ENCODE measurements around the gene RTN1. TPM values are rescaled to one million over a fixed set of nuclear protein-coding genes. Genes with fewer than 3 reads are reported as not detected.

The RTN1 gene
- total RNA-seq, 1 donor: under 0.01 TPM

DNA sequence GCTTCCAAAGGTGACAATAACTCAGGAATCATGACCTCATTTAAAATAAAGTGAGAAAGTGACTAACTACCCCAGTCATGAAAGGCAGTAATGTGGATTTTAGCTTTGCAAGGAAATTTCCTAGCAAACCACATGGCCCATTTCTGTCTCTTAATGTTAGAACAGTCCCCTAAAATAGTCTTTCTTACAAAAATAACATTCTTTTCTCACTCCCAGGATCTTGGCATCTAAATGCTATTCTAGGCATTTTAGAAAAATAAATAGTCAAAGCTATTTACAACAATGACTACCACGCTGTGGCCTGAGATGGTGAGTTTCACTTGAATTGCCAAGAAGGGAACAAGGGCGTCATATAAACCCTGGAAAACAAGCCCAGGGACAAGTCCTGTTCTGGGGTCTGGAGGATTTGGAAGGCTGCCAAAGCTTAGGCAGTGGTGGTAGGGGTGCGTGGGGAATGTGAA, 192.8 kb downstream of the RTN1 start:
- Histone ChIP-seq H3K9me3 (ENCODE audit: low read depth, low read length) (no peaks in the 10 kb centered on the region), H3K27ac (ENCODE audit: low read depth, low read length) (no peak overlapping the region), H3K36me3 (ENCODE audit: insufficient read depth, low read length) (no peaks in the 10 kb centered on the region), H4K20me1 (ENCODE audit: insufficient read depth, low read length) (no peaks in the 10 kb centered on the region), H3K4me1 (ENCODE audit: insufficient read depth, low read length) (no peaks in the 10 kb centered on the region), H3K4me3 (ENCODE audit: insufficient read depth, low read length) (no peak overlapping the region), H2AFZ (ENCODE audit: low read length) (no peak overlapping the region), H3K27me3 (ENCODE audit: insufficient read depth, low read length) (no peaks in the 10 kb centered on the region), H3K4me2 (ENCODE audit: insufficient read depth, low read length) (no peak overlapping the region), H3K79me2 (ENCODE audit: insufficient read depth, low read length) (no peaks in the 10 kb centered on the region)
- DNase-seq (ENCODE audit: insufficient read length, low spot score, missing footprints): peak; percentile 80
- TF ChIP-seq, protein P1, sequence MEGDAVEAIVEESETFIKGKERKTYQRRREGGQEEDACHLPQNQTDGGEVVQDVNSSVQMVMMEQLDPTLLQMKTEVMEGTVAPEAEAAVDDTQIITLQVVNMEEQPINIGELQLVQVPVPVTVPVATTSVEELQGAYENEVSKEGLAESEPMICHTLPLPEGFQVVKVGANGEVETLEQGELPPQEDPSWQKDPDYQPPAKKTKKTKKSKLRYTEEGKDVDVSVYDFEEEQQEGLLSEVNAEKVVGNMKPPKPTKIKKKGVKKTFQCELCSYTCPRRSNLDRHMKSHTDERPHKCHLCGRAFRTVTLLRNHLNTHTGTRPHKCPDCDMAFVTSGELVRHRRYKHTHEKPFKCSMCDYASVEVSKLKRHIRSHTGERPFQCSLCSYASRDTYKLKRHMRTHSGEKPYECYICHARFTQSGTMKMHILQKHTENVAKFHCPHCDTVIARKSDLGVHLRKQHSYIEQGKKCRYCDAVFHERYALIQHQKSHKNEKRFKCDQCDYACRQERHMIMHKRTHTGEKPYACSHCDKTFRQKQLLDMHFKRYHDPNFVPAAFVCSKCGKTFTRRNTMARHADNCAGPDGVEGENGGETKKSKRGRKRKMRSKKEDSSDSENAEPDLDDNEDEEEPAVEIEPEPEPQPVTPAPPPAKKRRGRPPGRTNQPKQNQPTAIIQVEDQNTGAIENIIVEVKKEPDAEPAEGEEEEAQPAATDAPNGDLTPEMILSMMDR (IDR thresholded peaks at IDR 0.05; ENCODE audit: extremely low read depth, low read depth, low read length): no peak

GRCh38 chr14:59675394-59675793, 195.2 kb downstream of the RTN1 start:
- H3K4me3 ChIP-seq (ENCODE audit: insufficient read depth, low read length): no peak overlapping the region
- no peak for DNase-seq (ENCODE audit: insufficient read length, low spot score, missing footprints)
- no peaks in the 10 kb centered on the region for H3K9me3 ChIP-seq (ENCODE audit: low read depth, low read length)
- no peak overlapping the region for H3K4me2 ChIP-seq (ENCODE audit: insufficient read depth, low read length)
- no peaks in the 10 kb centered on the region for H3K4me1 ChIP-seq (ENCODE audit: insufficient read depth, low read length)
- no peaks in the 10 kb centered on the region for H3K36me3 ChIP-seq (ENCODE audit: insufficient read depth, low read length)
- H4K20me1 ChIP-seq (ENCODE audit: insufficient read depth, low read length): no peaks in the 10 kb centered on the region
- H3K27me3 ChIP-seq (ENCODE audit: insufficient read depth, low read length): no peaks in the 10 kb centered on the region
- no peaks in the 10 kb centered on the region for H3K79me2 ChIP-seq (ENCODE audit: insufficient read depth, low read length)
- TF ChIP-seq, protein P1 (IDR thresholded peaks at IDR 0.05; ENCODE audit: extremely low read depth, low read depth, low read length): no peak
- no peak overlapping the region for H3K27ac ChIP-seq (ENCODE audit: low read depth, low read length)
- no peak overlapping the region for H2AFZ ChIP-seq (ENCODE audit: low read length)

DNA sequence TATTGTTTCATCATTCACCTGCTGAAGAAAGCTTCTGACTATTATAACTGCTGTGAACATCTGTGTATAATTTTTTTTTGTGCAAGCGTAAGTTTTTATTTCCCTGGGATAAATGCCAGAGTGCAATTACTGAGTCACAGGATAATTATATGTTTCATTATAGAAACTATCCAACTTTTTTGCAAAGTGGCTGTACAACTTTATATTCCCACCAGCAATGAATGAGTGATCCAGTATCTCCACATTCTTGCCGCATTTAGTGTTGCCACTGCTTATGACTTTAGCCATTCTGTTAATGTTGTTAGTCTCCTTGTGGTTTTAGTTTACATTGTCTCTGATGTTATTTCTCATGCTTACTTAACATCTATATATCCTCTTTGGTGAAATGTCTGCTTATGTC, 205.8 kb downstream of the RTN1 start:
- H3K27me3 ChIP-seq (ENCODE audit: insufficient read depth, low read length): no peaks in the 10 kb centered on the region
- no peaks in the 10 kb centered on the region for H3K4me1 ChIP-seq (ENCODE audit: insufficient read depth, low read length)
- H4K20me1 ChIP-seq (ENCODE audit: insufficient read depth, low read length): no peaks in the 10 kb centered on the region
- no peak overlapping the region for H3K4me3 ChIP-seq (ENCODE audit: insufficient read depth, low read length)
- no peaks in the 10 kb centered on the region for H3K36me3 ChIP-seq (ENCODE audit: insufficient read depth, low read length)
- no peak for DNase-seq (ENCODE audit: insufficient read length, low spot score, missing footprints)
- H3K79me2 ChIP-seq (ENCODE audit: insufficient read depth, low read length): no peaks in the 10 kb centered on the region
- H3K27ac ChIP-seq (ENCODE audit: low read depth, low read length): no peak overlapping the region
- no peak overlapping the region for H2AFZ ChIP-seq (ENCODE audit: low read length)
- no peak overlapping the region for H3K4me2 ChIP-seq (ENCODE audit: insufficient read depth, low read length)
- H3K9me3 ChIP-seq (ENCODE audit: low read depth, low read length): no peaks in the 10 kb centered on the region
- TF ChIP-seq, protein P1 (IDR thresholded peaks at IDR 0.05; ENCODE audit: extremely low read depth, low read depth, low read length): no peak

DNA sequence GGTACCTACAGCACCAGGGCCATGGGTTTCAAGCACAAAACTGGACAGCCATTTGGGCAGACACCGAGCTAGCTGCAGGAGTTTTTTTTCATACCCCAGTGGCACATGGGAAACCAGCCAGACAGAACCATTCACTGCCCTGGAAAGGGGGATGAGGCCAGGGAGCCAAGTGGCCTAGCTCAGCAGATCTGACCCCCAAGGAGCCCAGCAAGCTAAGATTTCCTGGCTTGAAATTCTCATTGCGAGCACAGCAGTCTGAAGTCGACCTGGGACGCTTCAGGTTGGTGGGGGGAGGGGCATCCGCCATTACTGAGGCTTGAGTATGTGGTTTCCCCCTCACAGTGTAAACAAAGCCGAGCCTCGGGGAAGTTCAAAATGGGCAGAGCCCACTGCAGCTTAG, 212.8 kb downstream of the RTN1 start:
- Histone ChIP-seq H4K20me1 (ENCODE audit: insufficient read depth, low read length) (no peaks in the 10 kb centered on the region), H3K27me3 (ENCODE audit: insufficient read depth, low read length) (no peaks in the 10 kb centered on the region), H3K4me1 (ENCODE audit: insufficient read depth, low read length) (no peaks in the 10 kb centered on the region), H3K36me3 (ENCODE audit: insufficient read depth, low read length) (no peaks in the 10 kb centered on the region), H3K9me3 (ENCODE audit: low read depth, low read length) (no peaks in the 10 kb centered on the region), H3K4me2 (ENCODE audit: insufficient read depth, low read length) (no peak overlapping the region), H3K4me3 (ENCODE audit: insufficient read depth, low read length) (no peak overlapping the region), H3K27ac (ENCODE audit: low read depth, low read length) (no peak overlapping the region), H2AFZ (ENCODE audit: low read length) (no peak overlapping the region), H3K79me2 (ENCODE audit: insufficient read depth, low read length) (no peaks in the 10 kb centered on the region)
- TF ChIP-seq, protein P1 (IDR thresholded peaks at IDR 0.05; ENCODE audit: extremely low read depth, low read depth, low read length): no peak
- DNase-seq (ENCODE audit: insufficient read length, low spot score, missing footprints): no peak

Data from osteoblast (primary cell).